Kidney epithelial cell (primary cell): ENCODE data around the gene RNF34. TPM values are rescaled to one million over a fixed set of nuclear protein-coding genes. Genes with fewer than 3 reads are reported as not detected.

Experiments
- DNase-seq: peaks from one replicate; pipeline ENCODE4 v3.0.0-alpha.2; 2010; ENCODE audit warnings: low read depth
- H3K27me3 ChIP-seq: 2 replicates; pipeline ENCODE4 v1.6.0; 2011; ENCODE audit warnings: low read length; ENCODE audit not compliant: control insufficient read depth, insufficient read depth
- H3K36me3 ChIP-seq: 2 replicates; pipeline ENCODE4 v1.5.1; 2011; ENCODE audit warnings: low read length; ENCODE audit not compliant: control insufficient read depth, insufficient read depth
- H3K4me3 ChIP-seq: 2 replicates; pipeline ENCODE4 v1.5.1; 2011; ENCODE audit warnings: low read depth, mild to moderate bottlenecking, control low read depth, low read length
- total RNA-seq: library from RNA; depleted of rRNA; stranded (reverse); fragments of >200 nt; gene quantifications from 2 replicates; pipeline ENCODE4 v1.2.3, GENCODE V29; 2015
- TF ChIP-seq, protein P1 (sequence below): IDR thresholded peaks from 2 replicates; pipeline ENCODE4 v1.5.1; 2011; ENCODE audit warnings: mild to moderate bottlenecking, moderate library complexity, low read length, control low read depth, inconsistent platforms; ENCODE audit not compliant: insufficient read depth, poor library complexity, severe bottlenecking

Gene RNF34
- total RNA-seq, 1 donor from 2014 or later = 45.3 TPM

DNA sequence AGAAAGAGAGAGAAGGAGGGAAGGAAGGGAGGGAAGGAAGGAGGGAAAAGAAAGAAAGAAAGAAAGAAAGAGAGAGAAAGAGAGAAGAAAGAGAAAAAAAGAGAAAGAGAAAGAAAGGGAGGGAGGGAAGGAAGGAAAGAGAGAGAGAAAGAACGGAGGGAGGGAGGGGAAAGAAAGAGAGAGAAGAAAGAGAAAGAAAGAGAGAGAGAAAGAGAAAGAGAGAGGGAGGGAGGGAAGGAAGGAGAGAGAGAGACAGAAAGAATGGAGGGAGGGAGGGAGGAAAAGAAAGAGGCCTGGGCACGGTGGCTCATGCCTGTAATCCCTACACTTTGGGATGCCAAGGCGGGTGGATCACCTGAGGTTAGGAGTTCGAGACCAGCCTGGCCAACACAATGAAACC lies 42.6 kb upstream of the RNF34 start:
- H3K4me3 ChIP-seq = no peak overlapping the region
- TF ChIP-seq, protein P1, sequence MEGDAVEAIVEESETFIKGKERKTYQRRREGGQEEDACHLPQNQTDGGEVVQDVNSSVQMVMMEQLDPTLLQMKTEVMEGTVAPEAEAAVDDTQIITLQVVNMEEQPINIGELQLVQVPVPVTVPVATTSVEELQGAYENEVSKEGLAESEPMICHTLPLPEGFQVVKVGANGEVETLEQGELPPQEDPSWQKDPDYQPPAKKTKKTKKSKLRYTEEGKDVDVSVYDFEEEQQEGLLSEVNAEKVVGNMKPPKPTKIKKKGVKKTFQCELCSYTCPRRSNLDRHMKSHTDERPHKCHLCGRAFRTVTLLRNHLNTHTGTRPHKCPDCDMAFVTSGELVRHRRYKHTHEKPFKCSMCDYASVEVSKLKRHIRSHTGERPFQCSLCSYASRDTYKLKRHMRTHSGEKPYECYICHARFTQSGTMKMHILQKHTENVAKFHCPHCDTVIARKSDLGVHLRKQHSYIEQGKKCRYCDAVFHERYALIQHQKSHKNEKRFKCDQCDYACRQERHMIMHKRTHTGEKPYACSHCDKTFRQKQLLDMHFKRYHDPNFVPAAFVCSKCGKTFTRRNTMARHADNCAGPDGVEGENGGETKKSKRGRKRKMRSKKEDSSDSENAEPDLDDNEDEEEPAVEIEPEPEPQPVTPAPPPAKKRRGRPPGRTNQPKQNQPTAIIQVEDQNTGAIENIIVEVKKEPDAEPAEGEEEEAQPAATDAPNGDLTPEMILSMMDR = no peak
- no peaks in the 10 kb centered on the region for H3K36me3 ChIP-seq

DNA sequence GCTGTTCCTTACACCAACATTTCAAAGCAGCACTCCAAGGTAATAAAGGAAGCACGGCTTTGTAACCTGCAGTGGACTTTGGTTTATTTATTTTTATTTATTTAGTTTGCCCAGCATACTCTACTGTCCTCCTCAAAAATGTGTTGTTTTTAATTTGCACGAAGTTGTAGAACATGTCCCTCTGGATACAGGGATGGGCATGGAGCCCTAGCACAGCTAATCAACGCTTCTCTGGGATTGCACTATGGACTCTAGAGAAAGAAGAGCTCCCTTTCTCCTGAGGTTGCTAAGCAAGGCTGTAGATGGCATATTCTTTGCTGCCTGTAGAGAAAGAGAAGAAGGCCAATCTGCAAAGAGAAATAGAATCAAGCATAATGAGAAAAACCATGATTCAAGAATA lies 41.8 kb upstream of the RNF34 start:
- H3K4me3 ChIP-seq = no peak overlapping the region
- TF ChIP-seq, protein P1 = no peak
- no peak for DNase-seq
- H3K27me3 ChIP-seq = no peaks in the 10 kb centered on the region
- H3K36me3 ChIP-seq = no peaks in the 10 kb centered on the region

More for the DNA sequence above, 42.6 kb upstream of the RNF34 start:
- no peaks in the 10 kb centered on the region for H3K27me3 ChIP-seq
- no peak for DNase-seq

DNA sequence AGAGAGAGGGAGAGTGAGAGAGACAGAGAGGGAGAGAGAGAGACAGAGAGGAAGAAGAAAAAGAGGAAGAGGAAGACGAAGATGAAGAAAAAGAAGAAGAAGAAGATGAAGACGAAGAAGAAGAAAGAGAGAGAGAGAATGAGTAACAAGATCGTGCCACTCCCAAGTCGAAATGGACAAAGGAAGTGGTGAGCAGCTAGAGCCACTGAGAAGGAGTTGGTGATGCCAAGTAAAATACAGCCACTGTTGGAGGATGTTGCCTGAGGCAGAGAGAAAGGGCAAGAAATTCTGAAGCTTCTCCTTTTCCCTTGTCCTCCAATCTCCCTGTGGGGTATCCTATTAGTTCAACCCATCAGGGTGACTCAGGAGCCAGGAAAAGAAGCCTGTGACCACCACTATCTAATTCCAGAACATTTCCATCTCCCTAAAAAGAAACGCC lies 35.2 kb upstream of the RNF34 start:
- DNase-seq = no peak
- TF ChIP-seq, protein P1 = no peak
- Histone ChIP-seq H3K27me3 (no peaks in the 10 kb centered on the region), H3K4me3 (no peak overlapping the region), H3K36me3 (no peaks in the 10 kb centered on the region)

DNA sequence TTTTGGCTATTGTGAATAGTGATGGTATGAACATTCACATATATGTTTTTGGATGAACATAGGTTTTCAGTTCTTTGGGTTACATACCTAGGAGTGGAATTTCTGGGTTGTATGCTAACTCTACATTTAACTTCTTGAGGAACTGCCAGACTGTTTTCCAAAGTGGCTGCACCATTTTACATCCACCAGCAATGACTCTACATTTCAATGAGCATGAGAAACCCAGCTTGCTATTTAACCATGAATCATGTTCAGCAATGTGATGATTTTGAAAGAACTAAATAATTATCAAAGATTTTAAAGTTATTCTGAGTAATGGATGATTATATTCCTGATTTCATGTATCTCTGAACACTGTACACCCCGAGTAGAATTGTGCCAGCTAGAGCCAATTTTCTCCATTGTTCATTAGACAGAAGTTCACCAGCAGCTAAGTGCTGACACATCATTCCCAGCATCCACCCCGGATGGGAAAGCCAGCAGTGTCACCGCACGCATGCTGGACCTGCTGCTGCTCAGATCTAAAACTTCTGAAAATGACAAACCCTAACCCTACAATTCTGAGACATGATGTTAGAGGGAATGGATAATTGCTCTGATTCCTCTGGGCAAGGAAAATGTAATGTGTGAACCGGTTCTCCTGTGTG lies 34.4 kb upstream of the RNF34 start:
- TF ChIP-seq, protein P1 = no peak
- H3K36me3 ChIP-seq = no peaks in the 10 kb centered on the region
- no peaks in the 10 kb centered on the region for H3K27me3 ChIP-seq
- no peak overlapping the region for H3K4me3 ChIP-seq
- DNase-seq = no peak

DNA sequence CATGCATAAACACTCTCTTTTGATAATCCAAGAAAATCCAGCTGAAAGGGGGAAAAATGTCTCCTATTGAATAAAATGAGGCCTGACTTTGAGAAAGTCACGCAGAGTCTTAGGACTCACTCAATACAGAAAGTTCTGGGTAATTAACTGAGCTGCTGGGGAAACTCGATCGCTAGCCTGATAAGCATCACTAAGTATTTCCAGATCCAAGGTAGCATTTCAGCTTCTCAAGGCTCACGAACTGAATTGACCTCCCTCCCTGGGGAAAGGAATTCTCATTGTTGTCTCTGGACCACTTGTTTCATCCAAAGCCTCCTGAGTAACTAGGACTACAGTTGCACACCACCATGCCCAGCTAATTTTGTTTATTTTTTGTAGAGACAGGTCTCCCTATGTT lies 33.9 kb upstream of the RNF34 start:
- Histone ChIP-seq H3K27me3 (no peaks in the 10 kb centered on the region), H3K4me3 (no peak overlapping the region), H3K36me3 (no peaks in the 10 kb centered on the region)
- no peak for DNase-seq
- TF ChIP-seq, protein P1 = no peak

DNA sequence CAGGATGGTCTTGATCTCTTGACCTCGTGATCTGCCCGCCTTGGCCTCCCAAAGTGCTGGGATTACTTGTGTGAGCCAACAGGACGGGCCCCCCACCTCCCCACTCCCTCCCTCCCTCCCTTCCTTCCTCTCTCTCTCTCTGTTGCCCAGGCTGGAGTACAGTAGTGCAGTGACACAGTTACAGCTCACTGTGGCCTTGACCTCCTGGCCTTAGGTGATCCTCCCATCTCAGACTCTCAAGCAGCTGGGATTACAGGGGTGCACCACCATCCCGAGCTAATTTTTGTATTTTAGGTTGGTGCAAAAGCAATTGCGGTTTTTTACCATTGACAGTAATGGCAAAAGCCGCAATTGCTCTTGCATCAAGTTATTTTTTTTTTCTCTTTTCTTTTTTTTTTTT lies 28.5 kb upstream of the RNF34 start:
- H3K4me3 ChIP-seq = no peak overlapping the region
- no peak for DNase-seq
- H3K36me3 ChIP-seq = no peaks in the 10 kb centered on the region
- TF ChIP-seq, protein P1 = no peak
- H3K27me3 ChIP-seq = no peaks in the 10 kb centered on the region
